ENCODE measurements around the gene KHSRP. TPM values are rescaled to one million over a fixed set of nuclear protein-coding genes. Genes with fewer than 3 reads are reported as not detected.

KHSRP gene
- total and polyA plus RNA-seq, 2 of the 13 experiments (the other 11 are each of a cell fraction or from before 2014, with no cell fraction given): 72.1 to 129 TPM

DNA sequence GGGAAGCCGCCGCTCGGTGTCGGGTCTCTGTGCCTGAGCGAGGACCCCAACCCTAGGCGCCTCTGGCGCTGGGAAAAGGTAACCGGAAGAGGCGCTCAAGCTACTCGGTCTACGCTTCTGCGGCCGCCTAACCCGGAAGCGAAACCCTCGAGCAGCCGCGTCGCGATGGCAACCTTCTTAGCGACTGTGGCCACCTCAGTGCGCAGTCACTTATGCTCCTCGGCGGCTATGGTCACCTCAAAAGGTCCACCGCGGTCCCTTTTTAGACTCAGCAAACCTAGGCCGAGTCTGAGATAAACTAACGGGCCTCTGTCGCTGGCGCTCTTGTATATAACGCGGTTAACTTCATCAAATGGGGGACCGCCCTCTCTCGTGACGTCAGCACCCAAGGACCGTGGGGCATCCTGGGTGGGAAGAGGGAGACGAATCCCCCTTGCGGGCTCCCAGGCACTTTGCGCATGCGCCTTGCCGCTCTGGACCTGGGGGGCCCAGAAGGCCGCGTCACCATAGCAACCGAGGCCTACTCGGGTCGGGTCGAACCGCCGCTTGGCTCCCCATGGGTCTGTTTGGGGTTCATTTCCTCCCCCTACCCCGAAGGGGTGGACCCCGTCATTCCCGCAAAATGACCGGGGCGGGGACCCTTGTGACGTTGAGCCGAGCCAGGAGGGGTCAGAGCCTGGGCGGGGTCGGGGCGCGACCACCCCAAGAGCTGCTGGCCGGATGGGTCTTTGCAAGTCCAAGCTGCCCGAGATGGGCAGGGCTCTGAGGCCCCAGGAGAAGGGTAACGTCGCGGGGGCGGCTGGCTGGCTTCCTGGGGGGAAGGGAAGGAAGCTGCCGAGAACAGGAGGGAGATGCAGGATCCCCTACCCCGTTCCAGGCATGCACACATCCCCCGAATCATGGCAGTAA, 31.3 kb downstream of the KHSRP start, which contains the start of gene GTF2F1 (continued):
- TF ChIP-seq ZNF280D (CRISPR knock-in tag; IDR thresholded peaks at IDR 0.05) (no peak), PCBP1 (IDR thresholded peaks at IDR 0.05; ENCODE audit: borderline replicate concordance, low read depth, low read length) (no peak), POLR2G (IDR thresholded peaks at IDR 0.05; ENCODE audit: low read depth, low read length) (peak; percentile 79), TRIM24 (CRISPR knock-in tag; IDR thresholded peaks at IDR 0.05) (no peak), TFE3 (CRISPR knock-in tag; IDR thresholded peaks at IDR 0.05) (no peak), ZNF790 (CRISPR knock-in tag; IDR thresholded peaks at IDR 0.05; ENCODE audit: borderline replicate concordance) (no peak), ZNF367 (CRISPR knock-in tag; IDR thresholded peaks at IDR 0.05; ENCODE audit: borderline replicate concordance) (peak; percentile 58; the same call in 1 of the 2 replicates), ZC3H4 (CRISPR knock-in tag; IDR thresholded peaks at IDR 0.05; ENCODE audit: borderline replicate concordance) (no peak), SATB2 (CRISPR knock-in tag; IDR thresholded peaks at IDR 0.05) (no peak)
- TF ChIP-seq, protein P1, sequence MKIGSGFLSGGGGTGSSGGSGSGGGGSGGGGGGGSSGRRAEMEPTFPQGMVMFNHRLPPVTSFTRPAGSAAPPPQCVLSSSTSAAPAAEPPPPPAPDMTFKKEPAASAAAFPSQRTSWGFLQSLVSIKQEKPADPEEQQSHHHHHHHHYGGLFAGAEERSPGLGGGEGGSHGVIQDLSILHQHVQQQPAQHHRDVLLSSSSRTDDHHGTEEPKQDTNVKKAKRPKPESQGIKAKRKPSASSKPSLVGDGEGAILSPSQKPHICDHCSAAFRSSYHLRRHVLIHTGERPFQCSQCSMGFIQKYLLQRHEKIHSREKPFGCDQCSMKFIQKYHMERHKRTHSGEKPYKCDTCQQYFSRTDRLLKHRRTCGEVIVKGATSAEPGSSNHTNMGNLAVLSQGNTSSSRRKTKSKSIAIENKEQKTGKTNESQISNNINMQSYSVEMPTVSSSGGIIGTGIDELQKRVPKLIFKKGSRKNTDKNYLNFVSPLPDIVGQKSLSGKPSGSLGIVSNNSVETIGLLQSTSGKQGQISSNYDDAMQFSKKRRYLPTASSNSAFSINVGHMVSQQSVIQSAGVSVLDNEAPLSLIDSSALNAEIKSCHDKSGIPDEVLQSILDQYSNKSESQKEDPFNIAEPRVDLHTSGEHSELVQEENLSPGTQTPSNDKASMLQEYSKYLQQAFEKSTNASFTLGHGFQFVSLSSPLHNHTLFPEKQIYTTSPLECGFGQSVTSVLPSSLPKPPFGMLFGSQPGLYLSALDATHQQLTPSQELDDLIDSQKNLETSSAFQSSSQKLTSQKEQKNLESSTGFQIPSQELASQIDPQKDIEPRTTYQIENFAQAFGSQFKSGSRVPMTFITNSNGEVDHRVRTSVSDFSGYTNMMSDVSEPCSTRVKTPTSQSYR (CRISPR knock-in tag; IDR thresholded peaks at IDR 0.05; ENCODE audit: borderline replicate concordance): peak; percentile 64; the same call in 1 of the 2 replicates
- TF ChIP-seq, protein P2, sequence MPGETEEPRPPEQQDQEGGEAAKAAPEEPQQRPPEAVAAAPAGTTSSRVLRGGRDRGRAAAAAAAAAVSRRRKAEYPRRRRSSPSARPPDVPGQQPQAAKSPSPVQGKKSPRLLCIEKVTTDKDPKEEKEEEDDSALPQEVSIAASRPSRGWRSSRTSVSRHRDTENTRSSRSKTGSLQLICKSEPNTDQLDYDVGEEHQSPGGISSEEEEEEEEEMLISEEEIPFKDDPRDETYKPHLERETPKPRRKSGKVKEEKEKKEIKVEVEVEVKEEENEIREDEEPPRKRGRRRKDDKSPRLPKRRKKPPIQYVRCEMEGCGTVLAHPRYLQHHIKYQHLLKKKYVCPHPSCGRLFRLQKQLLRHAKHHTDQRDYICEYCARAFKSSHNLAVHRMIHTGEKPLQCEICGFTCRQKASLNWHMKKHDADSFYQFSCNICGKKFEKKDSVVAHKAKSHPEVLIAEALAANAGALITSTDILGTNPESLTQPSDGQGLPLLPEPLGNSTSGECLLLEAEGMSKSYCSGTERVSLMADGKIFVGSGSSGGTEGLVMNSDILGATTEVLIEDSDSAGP (CRISPR knock-in tag; IDR thresholded peaks at IDR 0.05; ENCODE audit: borderline replicate concordance): peak; percentile 30; the same call in 1 of the 2 replicates
- TF ChIP-seq, protein P3, sequence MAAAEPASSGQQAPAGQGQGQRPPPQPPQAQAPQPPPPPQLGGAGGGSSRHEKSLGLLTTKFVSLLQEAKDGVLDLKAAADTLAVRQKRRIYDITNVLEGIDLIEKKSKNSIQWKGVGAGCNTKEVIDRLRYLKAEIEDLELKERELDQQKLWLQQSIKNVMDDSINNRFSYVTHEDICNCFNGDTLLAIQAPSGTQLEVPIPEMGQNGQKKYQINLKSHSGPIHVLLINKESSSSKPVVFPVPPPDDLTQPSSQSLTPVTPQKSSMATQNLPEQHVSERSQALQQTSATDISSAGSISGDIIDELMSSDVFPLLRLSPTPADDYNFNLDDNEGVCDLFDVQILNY (CRISPR knock-in tag; conservative IDR thresholded peaks at IDR 0.05): 0 out of 2 replicates have a peak, but pooled peaks have one; percentile 46
- TF ChIP-seq, protein P4, sequence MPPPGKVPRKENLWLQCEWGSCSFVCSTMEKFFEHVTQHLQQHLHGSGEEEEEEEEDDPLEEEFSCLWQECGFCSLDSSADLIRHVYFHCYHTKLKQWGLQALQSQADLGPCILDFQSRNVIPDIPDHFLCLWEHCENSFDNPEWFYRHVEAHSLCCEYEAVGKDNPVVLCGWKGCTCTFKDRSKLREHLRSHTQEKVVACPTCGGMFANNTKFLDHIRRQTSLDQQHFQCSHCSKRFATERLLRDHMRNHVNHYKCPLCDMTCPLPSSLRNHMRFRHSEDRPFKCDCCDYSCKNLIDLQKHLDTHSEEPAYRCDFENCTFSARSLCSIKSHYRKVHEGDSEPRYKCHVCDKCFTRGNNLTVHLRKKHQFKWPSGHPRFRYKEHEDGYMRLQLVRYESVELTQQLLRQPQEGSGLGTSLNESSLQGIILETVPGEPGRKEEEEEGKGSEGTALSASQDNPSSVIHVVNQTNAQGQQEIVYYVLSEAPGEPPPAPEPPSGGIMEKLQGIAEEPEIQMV (CRISPR knock-in tag; IDR thresholded peaks at IDR 0.05; ENCODE audit: low read depth): no peak
